Upper lobe of left lung (tissue), 4 donors: ENCODE data around the gene RING1.

Experiments used
- POLR2A ChIP-seq, 4 donors: fragments of 450-650 bp; IDR thresholded peaks; one replicate each; pipeline ENCODE4 v1.5.1; 2016 to 2017; ENCODE audit warnings: antibody characterized with exemption in 4 of 4, mild to moderate bottlenecking in 2 of 4
- TF ChIP-seq, protein P1 (sequence below), 6 experiments: fragments of 450-650 bp in 4 of 6; fragments of 200-600 bp in 2 of 6; sonication (generic) in 2 of 6; IDR thresholded peaks; one replicate each; pipeline ENCODE4 v1.5.1; 2016 to 2019; ENCODE audit warnings: antibody characterized with exemption in 6 of 6

DNA sequence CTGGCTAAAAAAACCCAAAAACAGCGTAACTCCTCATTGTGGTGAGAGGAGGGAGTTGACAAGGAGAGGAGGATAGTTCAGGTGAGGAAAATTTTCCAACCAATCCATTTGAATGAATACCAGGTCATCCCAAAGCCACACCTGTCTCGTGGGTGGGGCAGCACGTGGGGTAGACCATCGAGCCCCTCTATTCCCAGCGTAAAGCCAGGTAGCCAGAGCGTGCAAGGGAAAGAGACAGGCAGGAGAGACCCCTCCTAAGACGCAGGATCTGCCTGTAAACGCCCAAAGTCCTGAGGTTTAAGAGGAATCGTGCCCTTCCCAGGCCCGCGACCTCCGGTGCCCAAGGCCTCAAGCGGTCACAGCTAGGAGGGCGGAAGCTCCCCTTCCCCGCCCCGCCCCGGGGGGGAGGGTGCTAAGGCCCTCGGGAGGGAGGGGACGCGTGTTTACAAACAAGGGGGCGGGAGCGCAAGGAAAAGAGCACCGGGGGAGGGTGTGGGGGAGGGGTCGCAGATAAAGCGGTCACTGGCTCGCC, 8.5 kb upstream of the RING1 start:
- TF ChIP-seq, protein P1, sequence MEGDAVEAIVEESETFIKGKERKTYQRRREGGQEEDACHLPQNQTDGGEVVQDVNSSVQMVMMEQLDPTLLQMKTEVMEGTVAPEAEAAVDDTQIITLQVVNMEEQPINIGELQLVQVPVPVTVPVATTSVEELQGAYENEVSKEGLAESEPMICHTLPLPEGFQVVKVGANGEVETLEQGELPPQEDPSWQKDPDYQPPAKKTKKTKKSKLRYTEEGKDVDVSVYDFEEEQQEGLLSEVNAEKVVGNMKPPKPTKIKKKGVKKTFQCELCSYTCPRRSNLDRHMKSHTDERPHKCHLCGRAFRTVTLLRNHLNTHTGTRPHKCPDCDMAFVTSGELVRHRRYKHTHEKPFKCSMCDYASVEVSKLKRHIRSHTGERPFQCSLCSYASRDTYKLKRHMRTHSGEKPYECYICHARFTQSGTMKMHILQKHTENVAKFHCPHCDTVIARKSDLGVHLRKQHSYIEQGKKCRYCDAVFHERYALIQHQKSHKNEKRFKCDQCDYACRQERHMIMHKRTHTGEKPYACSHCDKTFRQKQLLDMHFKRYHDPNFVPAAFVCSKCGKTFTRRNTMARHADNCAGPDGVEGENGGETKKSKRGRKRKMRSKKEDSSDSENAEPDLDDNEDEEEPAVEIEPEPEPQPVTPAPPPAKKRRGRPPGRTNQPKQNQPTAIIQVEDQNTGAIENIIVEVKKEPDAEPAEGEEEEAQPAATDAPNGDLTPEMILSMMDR (IDR thresholded peaks at IDR 0.05) = no peak
- TF ChIP-seq POLR2A (IDR thresholded peaks at IDR 0.05) = no peak
